SK-N-SH (cell line): ENCODE results near the gene MBNL1. TPM values are rescaled to one million over a fixed set of nuclear protein-coding genes. Genes with fewer than 3 reads are reported as not detected.

Source experiments
- CTCF ChIA-PET: fragments of 300-600, 350-600 bp; formaldehyde crosslinking; extraction: SDS; loops from one replicate; lab custom pipeline; 2021; lab: Yijun Ruan, JAX
- POLR2A ChIA-PET: fragments of 350-600 bp; sonication (Branson Sonifier 250); formaldehyde crosslinking; extraction: SDS; loops from one replicate; lab custom pipeline; 2020; ENCODE audit warnings: antibody characterized with exemption, inconsistent platforms; lab: Yijun Ruan, JAX
- DNase-seq: peaks from one replicate; pipeline ENCODE4 v3.0.0; 2012
- H2AFZ ChIP-seq: fragments of 200-600 bp; sonication (generic); 2 replicates; pipeline ENCODE4 v1.8.1; 2016; ENCODE audit warnings: antibody characterized with exemption, mild to moderate bottlenecking, low read depth
- H3F3A ChIP-seq: fragments of 200-600 bp; sonication (generic); replicated peaks from 2 replicates; pipeline ENCODE3; 2016; ENCODE audit warnings: antibody characterized with exemption, mild to moderate bottlenecking; ENCODE audit not compliant: insufficient read depth
- H3K27ac ChIP-seq, 2 experiments: fragments of 200-500 bp in 1 of 2; fragments of 200-600 bp in 1 of 2; sonication (Bioruptor generic) in 1 of 2; sonication (generic), shearing (Covaris generic) in 1 of 2; 2 replicates each; pipeline versions ENCODE4 v1.5.1 to v1.6.1; 2014 to 2016; ENCODE audit warnings: low read depth in 2 of 2, inconsistent platforms in 1 of 2, low read length in 1 of 2, mild to moderate bottlenecking in 1 of 2, mixed read lengths in 1 of 2
- H3K27me3 ChIP-seq: fragments of 200-600 bp; sonication (generic), shearing (Covaris generic); 2 replicates; pipeline ENCODE4 v1.6.1; 2016; ENCODE audit warnings: mixed run types; ENCODE audit not compliant: insufficient read depth
- H3K36me3 ChIP-seq, 2 experiments: fragments of 200-500 bp in 1 of 2; fragments of 200-600 bp in 1 of 2; sonication (Bioruptor generic) in 1 of 2; sonication (generic) in 1 of 2; replicated peaks in 1 of 2; 2 replicates each; pipeline versions ENCODE3 to v1.5.1; 2014 to 2016; ENCODE audit warnings: low read length in 1 of 2, mild to moderate bottlenecking in 1 of 2; ENCODE audit not compliant: insufficient read depth in 2 of 2, control insufficient read depth in 1 of 2
- H3K4me1 ChIP-seq, 2 experiments: fragments of 200-500 bp in 1 of 2; fragments of 200-600 bp in 1 of 2; sonication (Bioruptor generic) in 1 of 2; sonication (generic), shearing (Covaris generic) in 1 of 2; 2 replicates each; pipeline versions ENCODE4 v1.5.1 to v1.6.1; 2014 to 2016; ENCODE audit warnings: low read depth in 1 of 2, low read length in 1 of 2, mixed run types in 1 of 2; ENCODE audit not compliant: insufficient read depth in 2 of 2, control insufficient read depth in 1 of 2
- H3K4me2 ChIP-seq: fragments of 200-600 bp; sonication (generic), shearing (Covaris generic); 2 replicates; pipeline ENCODE4 v1.6.1; 2017; ENCODE audit warnings: mixed run types
- H3K4me3 ChIP-seq, 2 experiments: fragments of 200-500 bp in 1 of 2; fragments of 200-600 bp in 1 of 2; sonication (Bioruptor generic) in 1 of 2; sonication (generic), shearing (Covaris generic) in 1 of 2; 2 replicates each; pipeline versions ENCODE4 v1.5.1 to v1.8.1; 2014 to 2016; ENCODE audit warnings: low read depth in 2 of 2, inconsistent platforms in 1 of 2, low read length in 1 of 2, mild to moderate bottlenecking in 1 of 2, mixed read lengths in 1 of 2, moderate library complexity in 1 of 2
- H3K79me2 ChIP-seq: fragments of 200-600 bp; sonication (generic); 2 replicates; pipeline ENCODE4 v1.8.1; 2017; ENCODE audit warnings: mild to moderate bottlenecking; ENCODE audit not compliant: insufficient read depth
- H3K9ac ChIP-seq: fragments of 200-600 bp; sonication (generic); 2 replicates; pipeline ENCODE4 v1.6.1; 2017; ENCODE audit warnings: mixed run types
- H3K9me2 ChIP-seq: fragments of 200-600 bp; sonication (generic); 2 replicates; pipeline ENCODE4 v1.6.1; 2017; ENCODE audit warnings: mixed run types
- H3K9me3 ChIP-seq: fragments of 200-600 bp; sonication (generic); 2 replicates; pipeline ENCODE4 v1.6.1; 2017; ENCODE audit warnings: mixed run types, mild to moderate bottlenecking, moderate library complexity
- H4K20me1 ChIP-seq: fragments of 200-600 bp; sonication (generic); 2 replicates; pipeline ENCODE4 v1.6.1; 2017; ENCODE audit warnings: mild to moderate bottlenecking, mixed run types; ENCODE audit not compliant: insufficient read depth
- EZH2phosphoT487 ChIP-seq: fragments of 200-600 bp; sonication (generic); IDR thresholded peaks from 2 replicates; pipeline ENCODE4 v1.6.1; 2017; ENCODE audit warnings: low read depth, mixed run types, mild to moderate bottlenecking, antibody characterized with exemption, moderate library complexity, borderline replicate concordance
- FOXJ3 ChIP-seq: sonication (generic); formaldehyde crosslinking; IDR thresholded peaks from 2 replicates; pipeline ENCODE4 v1.5.1; 2020; ENCODE audit warnings: mild to moderate bottlenecking, missing genetic modification reagents
- FOXM1 ChIP-seq: IDR thresholded peaks from 2 replicates; pipeline ENCODE4 v1.4.0; 2012; ENCODE audit warnings: low read depth, mild to moderate bottlenecking
- GABPA ChIP-seq: IDR thresholded peaks from 2 replicates; pipeline ENCODE4 v1.4.0; 2012; ENCODE audit warnings: low read depth, mild to moderate bottlenecking
- GATA2 ChIP-seq: sonication (generic); formaldehyde crosslinking; IDR thresholded peaks from 2 replicates; pipeline ENCODE4 v1.5.0; 2020; ENCODE audit warnings: mild to moderate bottlenecking, missing genetic modification reagents
- IRF3 ChIP-seq: fragments of 150-350 bp; IDR thresholded peaks from 2 replicates; pipeline ENCODE4 v1.6.1; 2016; ENCODE audit warnings: mild to moderate bottlenecking, low read depth, low read length
- NRF1 ChIP-seq: IDR thresholded peaks from 2 replicates; pipeline ENCODE4 v1.6.1; 2012; ENCODE audit warnings: low read depth, mild to moderate bottlenecking, low read length
- REST ChIP-seq: IDR thresholded peaks from 2 replicates; pipeline ENCODE4 v1.6.1; 2012; ENCODE audit warnings: mild to moderate bottlenecking, low read depth, low read length, moderate library complexity
- RXRA ChIP-seq: IDR thresholded peaks from 2 replicates; pipeline ENCODE4 v1.4.0; 2012; ENCODE audit warnings: low read depth, mild to moderate bottlenecking, borderline replicate concordance
- TCF12 ChIP-seq: IDR thresholded peaks from 2 replicates; pipeline ENCODE4 v1.4.0; 2012
- YY1 ChIP-seq: IDR thresholded peaks from 2 replicates; pipeline ENCODE4 v1.4.0; 2012; ENCODE audit warnings: low read depth, mild to moderate bottlenecking
- WGBS: methylation state at CpG from one replicate; pipeline ENCODE4 v1.1.6; 2017; ENCODE audit warnings: low lambda C conversion rate; 5-methylcytosine and 5-hydroxymethylcytosine counted together
- polyA plus RNA-seq, 3 experiments: library from polyadenylated mRNA; depleted of rRNA; stranded (reverse); fragments of >200 nt; gene quantifications; 2 replicates each; pipeline ENCODE4 v1.2.3, GENCODE V29; 2012
- TF ChIP-seq, protein P1 (sequence below): fragments of 200-600 bp; sonication (generic); IDR thresholded peaks from 2 replicates; pipeline ENCODE4 v1.6.1; 2017; ENCODE audit warnings: antibody characterized with exemption, mild to moderate bottlenecking, moderate library complexity
- TF ChIP-seq, protein P2 (sequence below): IDR thresholded peaks from 2 replicates; pipeline ENCODE4; 2012

MBNL1 gene
- polyA plus RNA-seq, 1 of the 3 experiments (the other 2 are of a cell fraction) = 44.3 TPM

- Histone ChIP-seq H4K20me1 (peaks cover 49% of the 10 kb centered on the region), H3K4me2 (peak overlapping the region; percentile 58), H3K36me3 (peaks cover 4 to 11% of the 10 kb centered on the region in 2 experiments), H3K27me3 (no peaks in the 10 kb centered on the region), H3K4me1 (peaks cover 5 to 56% of the 10 kb centered on the region in 2 experiments; a peak in 2 of 4 replicates), H3F3A (peaks cover 22% of the 10 kb centered on the region), H3K9ac (no peak overlapping the region), H3K9me2 (no peaks in the 10 kb centered on the region), H3K4me3 (no peak overlapping the region), H3K79me2 (peaks cover 100% of the 10 kb centered on the region), H2AFZ (no peak overlapping the region), H3K27ac (peak overlapping the region in 1 of 2 experiments; percentile 5; a peak in 1 of 4 replicates), H3K9me3 (no peaks in the 10 kb centered on the region)
- CTCF ChIA-PET = interaction anchor here (1.4 to 1.6 kb wide), 2 partner anchors 21 to 35 kb away, joined by 3 read pairs; no protein-coding TSS in a partner anchor
- POLR2A ChIA-PET = no interaction called here
- TF ChIP-seq, protein P1, sequence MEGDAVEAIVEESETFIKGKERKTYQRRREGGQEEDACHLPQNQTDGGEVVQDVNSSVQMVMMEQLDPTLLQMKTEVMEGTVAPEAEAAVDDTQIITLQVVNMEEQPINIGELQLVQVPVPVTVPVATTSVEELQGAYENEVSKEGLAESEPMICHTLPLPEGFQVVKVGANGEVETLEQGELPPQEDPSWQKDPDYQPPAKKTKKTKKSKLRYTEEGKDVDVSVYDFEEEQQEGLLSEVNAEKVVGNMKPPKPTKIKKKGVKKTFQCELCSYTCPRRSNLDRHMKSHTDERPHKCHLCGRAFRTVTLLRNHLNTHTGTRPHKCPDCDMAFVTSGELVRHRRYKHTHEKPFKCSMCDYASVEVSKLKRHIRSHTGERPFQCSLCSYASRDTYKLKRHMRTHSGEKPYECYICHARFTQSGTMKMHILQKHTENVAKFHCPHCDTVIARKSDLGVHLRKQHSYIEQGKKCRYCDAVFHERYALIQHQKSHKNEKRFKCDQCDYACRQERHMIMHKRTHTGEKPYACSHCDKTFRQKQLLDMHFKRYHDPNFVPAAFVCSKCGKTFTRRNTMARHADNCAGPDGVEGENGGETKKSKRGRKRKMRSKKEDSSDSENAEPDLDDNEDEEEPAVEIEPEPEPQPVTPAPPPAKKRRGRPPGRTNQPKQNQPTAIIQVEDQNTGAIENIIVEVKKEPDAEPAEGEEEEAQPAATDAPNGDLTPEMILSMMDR = no peak
- TF ChIP-seq GABPA (no peak), YY1 (no peak), IRF3 (no peak), FOXM1 (no peak), TCF12 (no peak), EZH2phosphoT487 (no peak), FOXJ3 (CRISPR knock-in tag) (no peak), REST (no peak), GATA2 (CRISPR knock-in tag) (no peak), NRF1 (no peak), RXRA (no peak)
- TF ChIP-seq, protein P2, sequence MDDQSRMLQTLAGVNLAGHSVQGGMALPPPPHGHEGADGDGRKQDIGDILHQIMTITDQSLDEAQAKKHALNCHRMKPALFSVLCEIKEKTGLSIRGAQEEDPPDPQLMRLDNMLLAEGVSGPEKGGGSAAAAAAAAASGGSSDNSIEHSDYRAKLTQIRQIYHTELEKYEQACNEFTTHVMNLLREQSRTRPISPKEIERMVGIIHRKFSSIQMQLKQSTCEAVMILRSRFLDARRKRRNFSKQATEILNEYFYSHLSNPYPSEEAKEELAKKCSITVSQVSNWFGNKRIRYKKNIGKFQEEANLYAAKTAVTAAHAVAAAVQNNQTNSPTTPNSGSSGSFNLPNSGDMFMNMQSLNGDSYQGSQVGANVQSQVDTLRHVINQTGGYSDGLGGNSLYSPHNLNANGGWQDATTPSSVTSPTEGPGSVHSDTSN = no peak
- DNase-seq = no peak
- WGBS = 80% methylated on average over 9 of the region's 9 CpGs
These were observed 113.8 kb downstream of the MBNL1 start for GRCh38 chr3:152382312-152383135.
